Measurements from ENCODE around the gene PGAP3. TPM values are rescaled to one million over a fixed set of nuclear protein-coding genes. Genes with fewer than 3 reads are reported as not detected.

PGAP3 gene
- total RNA-seq, 1 experiment from 2014 or later = 29.0 TPM

- Histone ChIP-seq H2BK15ac (ENCODE audit: low read depth, low read length) (no peak overlapping the region), H3K27me3 (ENCODE audit: insufficient read depth, low read length) (no peaks in the 10 kb centered on the region), H3K14ac (ENCODE audit: insufficient read depth, low read length) (no peak overlapping the region), H3K9me3 (ENCODE audit: control insufficient read depth, low read depth, low read length) (no peaks in the 10 kb centered on the region), H3K18ac (ENCODE audit: insufficient read length, low read depth, low read length) (no peak overlapping the region), H4K5ac (ENCODE audit: insufficient read length, low read depth, low read length) (no peak overlapping the region), H4K20me1 (ENCODE audit: control insufficient read depth, insufficient read depth, insufficient read length) (no peaks in the 10 kb centered on the region), H3K4me2 (ENCODE audit: insufficient read depth, insufficient read length, low read length) (no peak overlapping the region), H3K4me1 (ENCODE audit: insufficient read depth, low read length) (peaks cover 8% of the 10 kb centered on the region), H2BK20ac (ENCODE audit: low read depth, low read length, poor library complexity, severe bottlenecking) (no peak overlapping the region), H3K23ac (ENCODE audit: insufficient read length, low read depth, low read length) (no peak overlapping the region), H3K4ac (ENCODE audit: low read depth, low read length) (no peak overlapping the region), H2BK12ac (ENCODE audit: insufficient read length, low read depth, low read length) (no peak overlapping the region), H3K23me2 (ENCODE audit: insufficient read length, low read depth, low read length, poor library complexity, severe bottlenecking) (no peaks in the 10 kb centered on the region), H4K91ac (ENCODE audit: insufficient read length, low read depth, low read length) (no peak overlapping the region), H2AFZ (ENCODE audit: low read length) (no peak overlapping the region), H4K8ac (replicated peaks; ENCODE audit: insufficient read length, low read depth, low read length) (no peak overlapping the region), H3K79me2 (ENCODE audit: insufficient read depth, low read length) (peaks cover 39% of the 10 kb centered on the region; the same call in 1 of the 2 replicates), H2BK5ac (ENCODE audit: insufficient read length, low read length) (no peak overlapping the region), H2AK5ac (ENCODE audit: insufficient read length, low read length) (no peak overlapping the region), H3K27ac (ENCODE audit: insufficient read length, low read depth, low read length) (no peak overlapping the region), H3K9ac (ENCODE audit: extremely low read depth, insufficient read length, low read length) (no peak overlapping the region), H2BK120ac (ENCODE audit: low read depth, low read length, poor library complexity, severe bottlenecking) (no peak overlapping the region), H3T11ph (ENCODE audit: low read length) (no peak overlapping the region), H3K56ac (ENCODE audit: insufficient read length, low read depth, low read length) (no peak overlapping the region), H3K79me1 (ENCODE audit: insufficient read depth, low read depth, low read length, poor library complexity, severe bottlenecking) (no peaks in the 10 kb centered on the region)
- H3K4me1 Mint-ChIP-seq = peaks cover 38 to 41% of the 10 kb centered on the region in 2 experiments
- H3K27ac Mint-ChIP-seq = peak overlapping the region; percentile 32 to 80 (median 77); a peak in 4 of 7 replicates
- H3K36me3 Mint-ChIP-seq (ENCODE audit: insufficient read depth in 1 of 3, low read depth in 3 of 3) = peaks cover 61 to 76% (median 64%) of the 10 kb centered on the region in 3 experiments
- no peak for DNase-seq
- H3K27me3 Mint-ChIP-seq (ENCODE audit: low read depth) = no peaks in the 10 kb centered on the region; the same call in 1 of the 2 replicates
- TF ChIP-seq, protein P1, sequence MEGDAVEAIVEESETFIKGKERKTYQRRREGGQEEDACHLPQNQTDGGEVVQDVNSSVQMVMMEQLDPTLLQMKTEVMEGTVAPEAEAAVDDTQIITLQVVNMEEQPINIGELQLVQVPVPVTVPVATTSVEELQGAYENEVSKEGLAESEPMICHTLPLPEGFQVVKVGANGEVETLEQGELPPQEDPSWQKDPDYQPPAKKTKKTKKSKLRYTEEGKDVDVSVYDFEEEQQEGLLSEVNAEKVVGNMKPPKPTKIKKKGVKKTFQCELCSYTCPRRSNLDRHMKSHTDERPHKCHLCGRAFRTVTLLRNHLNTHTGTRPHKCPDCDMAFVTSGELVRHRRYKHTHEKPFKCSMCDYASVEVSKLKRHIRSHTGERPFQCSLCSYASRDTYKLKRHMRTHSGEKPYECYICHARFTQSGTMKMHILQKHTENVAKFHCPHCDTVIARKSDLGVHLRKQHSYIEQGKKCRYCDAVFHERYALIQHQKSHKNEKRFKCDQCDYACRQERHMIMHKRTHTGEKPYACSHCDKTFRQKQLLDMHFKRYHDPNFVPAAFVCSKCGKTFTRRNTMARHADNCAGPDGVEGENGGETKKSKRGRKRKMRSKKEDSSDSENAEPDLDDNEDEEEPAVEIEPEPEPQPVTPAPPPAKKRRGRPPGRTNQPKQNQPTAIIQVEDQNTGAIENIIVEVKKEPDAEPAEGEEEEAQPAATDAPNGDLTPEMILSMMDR (conservative IDR thresholded peaks at IDR 0.05) = no peak
- H3K4me3 Mint-ChIP-seq = peak overlapping the region in 1 of 2 experiments; percentile 11; a peak in 1 of 5 replicates
- no peaks in the 10 kb centered on the region for H3K9me3 Mint-ChIP-seq
- no CpG with 5 or more reads among the region's 7 CpGs for WGBS (ENCODE audit: extremely low coverage, insufficient read length, low lambda C conversion rate)
Measured at GRCh38 chr17:39706921-39707337, 19.1 kb upstream of the PGAP3 start.
